ENCODE results near the gene PRB3. TPM values are rescaled to one million over a fixed set of nuclear protein-coding genes. Genes with fewer than 3 reads are reported as not detected.

Gene PRB3
- total RNA-seq, 2 donors from 2014 or later, result not detected

Other genes with a start within 250 kb of the PRB3 start
- 1 to 10 TPM; 2.1 to 3.5 TPM for gene TAS2R19, start 247.1 kb downstream of the PRB3 start, total RNA-seq
- 1 to 10 TPM; 1.9 to 2.9 TPM for gene TAS2R31, start 238.3 kb downstream of the PRB3 start, total RNA-seq
- under 1 TPM; 0.72 TPM for gene TAS2R46, start 207.4 kb downstream of the PRB3 start, total RNA-seq
- under 1 TPM; 0.48 to 0.97 TPM for gene TAS2R43, start 177.4 kb downstream of the PRB3 start, total RNA-seq
- gene TAS2R30, start 135.1 kb downstream of the PRB3 start, total RNA-seq, result 1 to 10 TPM; 2.3 to 2.8 TPM
- gene SMIM10L1, start 98.5 kb downstream of the PRB3 start, total RNA-seq, result 10 to 100 TPM; 10.1 to 10.9 TPM
- gene TAS2R42, start 82.8 kb downstream of the PRB3 start, total RNA-seq, result not detected
- not detected for gene PRB4, start 40.7 kb upstream of the PRB3 start, total RNA-seq
- not detected for gene PRB2, start 125.9 kb upstream of the PRB3 start, total RNA-seq